Liver (tissue), 9 donors: Measurements from ENCODE around the gene VARS1. TPM values are rescaled to one million over a fixed set of nuclear protein-coding genes. Genes with fewer than 3 reads are reported as not detected.

Experiments
- DNase-seq: peaks from one replicate; pipeline ENCODE4 v3.0.0-alpha.2; 2017; ENCODE audit warnings: low spot score
- H3K27ac ChIP-seq, 2 donors: one replicate each; pipeline ENCODE4 v1.7.0; 2013; ENCODE audit warnings: inconsistent platforms in 2 of 2, low read length in 2 of 2, control low read depth in 1 of 2, low read depth in 1 of 2, mild to moderate bottlenecking in 1 of 2
- H3K27me3 ChIP-seq, 4 donors: one replicate each; pipeline versions ENCODE4 v1.6.1 to v1.7.0; 2013; ENCODE audit warnings: low read length in 3 of 4, inconsistent platforms in 1 of 4, mild to moderate bottlenecking in 1 of 4, moderate library complexity in 1 of 4; ENCODE audit not compliant: control insufficient read depth in 4 of 4, insufficient read depth in 4 of 4
- H3K36me3 ChIP-seq, 4 donors: one replicate each; pipeline versions ENCODE4 v1.6.1 to v1.7.0; 2013; ENCODE audit warnings: low read length in 3 of 4, mild to moderate bottlenecking in 3 of 4, low read depth in 1 of 4, moderate library complexity in 1 of 4; ENCODE audit not compliant: control insufficient read depth in 4 of 4, insufficient read depth in 3 of 4
- H3K4me1 ChIP-seq, 4 donors: one replicate each; pipeline versions ENCODE4 v1.6.1 to v1.7.0; 2013; ENCODE audit warnings: low read length in 3 of 4, mild to moderate bottlenecking in 3 of 4, moderate library complexity in 1 of 4; ENCODE audit not compliant: control insufficient read depth in 4 of 4, insufficient read depth in 4 of 4
- H3K4me3 ChIP-seq, 3 donors: one replicate each; pipeline versions ENCODE4 v1.6.1 to v1.7.0; 2013; ENCODE audit warnings: low read length in 3 of 3, control low read depth in 1 of 3, low read depth in 1 of 3, mild to moderate bottlenecking in 1 of 3
- H3K9ac ChIP-seq, 2 donors: one replicate each; pipeline ENCODE4 v1.7.0; 2013; ENCODE audit warnings: low read length in 2 of 2, mild to moderate bottlenecking in 2 of 2, moderate library complexity in 2 of 2, control low read depth in 1 of 2, low read depth in 1 of 2
- H3K9me3 ChIP-seq, 4 donors: one replicate each; pipeline versions ENCODE4 v1.6.1 to v1.7.0; 2013; ENCODE audit warnings: low read length in 3 of 4; ENCODE audit not compliant: control insufficient read depth in 4 of 4
- EGR1 ChIP-seq, 2 donors: IDR thresholded peaks; 2 replicates each; pipeline ENCODE4 v1.6.1; 2016 to 2018; ENCODE audit warnings: antibody characterized with exemption in 2 of 2, low read depth in 2 of 2
- FOXA1 ChIP-seq: IDR thresholded peaks from 2 replicates; pipeline ENCODE4 v1.6.1; 2016; ENCODE audit warnings: antibody characterized with exemption
- FOXA2 ChIP-seq: IDR thresholded peaks from 2 replicates; pipeline ENCODE4 v1.6.1; 2016; ENCODE audit warnings: antibody characterized with exemption
- GABPA ChIP-seq, 2 donors: IDR thresholded peaks in 1 of 2; conservative IDR thresholded peaks in 1 of 2; 2 replicates each; pipeline ENCODE4 v1.6.1; 2016; ENCODE audit warnings: antibody characterized with exemption in 2 of 2, mild to moderate bottlenecking in 1 of 2, moderate library complexity in 1 of 2
- HNF4A ChIP-seq, 2 donors: conservative IDR thresholded peaks; 2 replicates each; pipeline ENCODE4 v1.6.1; 2016; ENCODE audit warnings: antibody characterized with exemption in 2 of 2, mild to moderate bottlenecking in 2 of 2
- HNF4G ChIP-seq: IDR thresholded peaks from 2 replicates; pipeline ENCODE4 v1.6.1; 2016; ENCODE audit warnings: antibody characterized with exemption
- JUND ChIP-seq, 2 donors: IDR thresholded peaks; 2 replicates each; pipeline ENCODE4 v1.6.1; 2016; ENCODE audit warnings: antibody characterized with exemption in 2 of 2
- NR2F2 ChIP-seq: IDR thresholded peaks from 2 replicates; pipeline ENCODE4 v1.6.1; 2016; ENCODE audit warnings: antibody characterized with exemption
- RAD21 ChIP-seq, 2 donors: IDR thresholded peaks; 2 replicates each; pipeline ENCODE4 v1.6.1; 2016; ENCODE audit warnings: antibody characterized with exemption in 2 of 2, mild to moderate bottlenecking in 2 of 2
- RXRA ChIP-seq, 2 donors: IDR thresholded peaks; 2 replicates each; pipeline ENCODE4 v1.6.1; 2017 to 2018; ENCODE audit warnings: antibody characterized with exemption in 2 of 2, mild to moderate bottlenecking in 1 of 2
- SP1 ChIP-seq: IDR thresholded peaks from 2 replicates; pipeline ENCODE4 v1.6.1; 2018; ENCODE audit warnings: antibody characterized with exemption, mild to moderate bottlenecking
- TAF1 ChIP-seq: conservative IDR thresholded peaks from 2 replicates; pipeline ENCODE4 v1.6.1; 2016; ENCODE audit warnings: antibody characterized with exemption, mild to moderate bottlenecking
- YY1 ChIP-seq: IDR thresholded peaks from 2 replicates; pipeline ENCODE4 v1.6.1; 2016; ENCODE audit warnings: antibody characterized with exemption, mild to moderate bottlenecking
- WGBS: extraction: QIAGEN DNeasy Blood & Tissue Kit; methylation state at CpG from one replicate; pipeline ENCODE4 v1.1.7; 2013; 5-methylcytosine and 5-hydroxymethylcytosine counted together
- polyA plus RNA-seq, 2 donors: library from polyadenylated mRNA; stranded (reverse) in 1 of 2; unstranded in 1 of 2; fragments of 200-250 nt in 1 of 2; fragments of >200 nt in 1 of 2; fragmentation: Nextera tagmentation in 1 of 2; extraction: Ambion mirVana in 1 of 2; gene quantifications; one replicate each; pipeline versions ENCODE4 v1.2.1 to v1.2.3, GENCODE V29; 2013 to 2015
- total RNA-seq, 2 donors: library from RNA; depleted of rRNA; stranded (reverse); fragments of >200 nt; gene quantifications; one replicate each; pipeline ENCODE4 v1.2.3, GENCODE V29; 2014
- TF ChIP-seq, protein P1 (sequence below): IDR thresholded peaks from 2 replicates; pipeline ENCODE4 v1.6.1; 2016; ENCODE audit warnings: antibody characterized with exemption
- TF ChIP-seq, protein P2 (sequence below): IDR thresholded peaks from 2 replicates; pipeline ENCODE4 v1.6.1; 2016; ENCODE audit warnings: antibody characterized with exemption
- TF ChIP-seq, protein P3 (sequence below): fragments of 150-350 bp; IDR thresholded peaks from 2 replicates; pipeline ENCODE4 v1.5.1; 2017; ENCODE audit warnings: improper control_type of control experiment, low read depth, low read length; ENCODE audit not compliant: missing input control
- TF ChIP-seq, protein P4 (sequence below): IDR thresholded peaks from 2 replicates; pipeline ENCODE4 v1.6.1; 2016; ENCODE audit warnings: antibody characterized with exemption
- TF ChIP-seq, protein P5 (sequence below): IDR thresholded peaks from 2 replicates; pipeline ENCODE4 v1.6.1; 2016; ENCODE audit warnings: antibody characterized with exemption, mild to moderate bottlenecking
- donor health status: healthy.
- donor health status: healthy.
- donor health status: healthy.
- donor health status: healthy.
- donor health status: healthy.

Gene VARS1
- total and polyA plus RNA-seq, 4 donors = 17.9 to 44.7 (median 32.4) TPM

DNA sequence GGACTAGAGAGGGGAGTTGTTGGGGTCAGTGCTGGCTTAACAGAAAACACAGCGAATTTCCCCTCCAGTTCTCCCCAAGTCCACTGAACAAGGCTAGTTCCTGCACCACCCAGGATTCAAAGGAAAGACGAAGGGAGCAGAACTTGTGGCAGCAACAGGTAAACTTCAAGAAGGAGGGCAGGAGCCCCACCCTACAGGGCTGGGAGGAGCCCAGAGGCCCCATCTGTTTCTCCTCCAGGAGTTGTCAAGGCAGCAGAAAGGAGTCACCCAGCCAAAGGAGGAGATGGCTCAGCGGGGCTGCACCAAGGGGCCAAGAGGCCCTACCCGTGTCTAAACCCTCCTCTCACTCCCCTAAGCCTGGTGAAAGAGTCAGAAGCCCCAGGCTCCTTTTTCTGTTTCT lies 31.4 kb downstream of the VARS1 start:
- Histone ChIP-seq H3K4me3 (no peak overlapping the region), H3K27me3 (no peaks in the 10 kb centered on the region), H3K36me3 (no peaks in the 10 kb centered on the region), H3K27ac (no peak overlapping the region), H3K9me3 (no peaks in the 10 kb centered on the region), H3K9ac (no peak overlapping the region), H3K4me1 (no peaks in the 10 kb centered on the region)
- WGBS = 89% methylated on average over 4 of the region's 4 CpGs
- no peak for DNase-seq
- TF ChIP-seq HNF4A (conservative IDR thresholded peaks at IDR 0.05) (no peak), FOXA1 (no peak), FOXA2 (no peak), TAF1 (no peak), YY1 (no peak)
- TF ChIP-seq, protein P1, sequence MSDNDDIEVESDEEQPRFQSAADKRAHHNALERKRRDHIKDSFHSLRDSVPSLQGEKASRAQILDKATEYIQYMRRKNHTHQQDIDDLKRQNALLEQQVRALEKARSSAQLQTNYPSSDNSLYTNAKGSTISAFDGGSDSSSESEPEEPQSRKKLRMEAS = no peak
- TF ChIP-seq, protein P2, sequence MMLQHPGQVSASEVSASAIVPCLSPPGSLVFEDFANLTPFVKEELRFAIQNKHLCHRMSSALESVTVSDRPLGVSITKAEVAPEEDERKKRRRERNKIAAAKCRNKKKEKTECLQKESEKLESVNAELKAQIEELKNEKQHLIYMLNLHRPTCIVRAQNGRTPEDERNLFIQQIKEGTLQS = no peak

DNA sequence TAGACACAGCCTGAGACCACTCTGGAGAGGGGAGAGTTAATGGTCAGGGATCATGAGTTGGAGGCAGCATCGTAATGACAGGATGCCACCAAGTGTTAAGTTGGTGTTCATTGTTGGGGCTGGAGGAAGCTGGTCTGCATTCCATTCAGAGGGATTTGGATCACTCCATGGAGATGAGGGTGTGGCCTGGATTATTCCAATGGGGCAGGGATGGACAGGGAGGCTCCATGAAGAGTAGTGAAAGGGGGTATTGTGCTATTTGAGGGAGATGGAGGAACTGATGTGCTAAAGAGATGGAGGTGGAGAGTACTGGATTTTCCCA lies 32.0 kb downstream of the VARS1 start:
- Histone ChIP-seq H3K27ac (no peak overlapping the region), H3K36me3 (no peaks in the 10 kb centered on the region), H3K9ac (no peak overlapping the region), H3K27me3 (no peaks in the 10 kb centered on the region), H3K4me1 (no peaks in the 10 kb centered on the region), H3K4me3 (no peak overlapping the region), H3K9me3 (no peaks in the 10 kb centered on the region)
- TF ChIP-seq, protein P3, sequence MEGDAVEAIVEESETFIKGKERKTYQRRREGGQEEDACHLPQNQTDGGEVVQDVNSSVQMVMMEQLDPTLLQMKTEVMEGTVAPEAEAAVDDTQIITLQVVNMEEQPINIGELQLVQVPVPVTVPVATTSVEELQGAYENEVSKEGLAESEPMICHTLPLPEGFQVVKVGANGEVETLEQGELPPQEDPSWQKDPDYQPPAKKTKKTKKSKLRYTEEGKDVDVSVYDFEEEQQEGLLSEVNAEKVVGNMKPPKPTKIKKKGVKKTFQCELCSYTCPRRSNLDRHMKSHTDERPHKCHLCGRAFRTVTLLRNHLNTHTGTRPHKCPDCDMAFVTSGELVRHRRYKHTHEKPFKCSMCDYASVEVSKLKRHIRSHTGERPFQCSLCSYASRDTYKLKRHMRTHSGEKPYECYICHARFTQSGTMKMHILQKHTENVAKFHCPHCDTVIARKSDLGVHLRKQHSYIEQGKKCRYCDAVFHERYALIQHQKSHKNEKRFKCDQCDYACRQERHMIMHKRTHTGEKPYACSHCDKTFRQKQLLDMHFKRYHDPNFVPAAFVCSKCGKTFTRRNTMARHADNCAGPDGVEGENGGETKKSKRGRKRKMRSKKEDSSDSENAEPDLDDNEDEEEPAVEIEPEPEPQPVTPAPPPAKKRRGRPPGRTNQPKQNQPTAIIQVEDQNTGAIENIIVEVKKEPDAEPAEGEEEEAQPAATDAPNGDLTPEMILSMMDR = no peak
- TF ChIP-seq FOXA2 (no peak), YY1 (no peak), HNF4A (conservative IDR thresholded peaks at IDR 0.05) (no peak), RXRA (IDR thresholded peaks at IDR 0.05) (no peak), HNF4G (no peak), TAF1 (no peak), NR2F2 (no peak), RAD21 (IDR thresholded peaks at IDR 0.05) (no peak), FOXA1 (no peak), JUND (IDR thresholded peaks at IDR 0.05) (no peak), SP1 (no peak), GABPA (IDR thresholded peaks at IDR 0.05 in 1 of 2, conservative IDR thresholded peaks at IDR 0.05 in 1 of 2) (no peak), EGR1 (IDR thresholded peaks at IDR 0.05; ENCODE audit: low read depth in 2 of 2) (no peak)
- TF ChIP-seq, protein P2 = no peak
- TF ChIP-seq, protein P1 = no peak
- TF ChIP-seq, protein P4, sequence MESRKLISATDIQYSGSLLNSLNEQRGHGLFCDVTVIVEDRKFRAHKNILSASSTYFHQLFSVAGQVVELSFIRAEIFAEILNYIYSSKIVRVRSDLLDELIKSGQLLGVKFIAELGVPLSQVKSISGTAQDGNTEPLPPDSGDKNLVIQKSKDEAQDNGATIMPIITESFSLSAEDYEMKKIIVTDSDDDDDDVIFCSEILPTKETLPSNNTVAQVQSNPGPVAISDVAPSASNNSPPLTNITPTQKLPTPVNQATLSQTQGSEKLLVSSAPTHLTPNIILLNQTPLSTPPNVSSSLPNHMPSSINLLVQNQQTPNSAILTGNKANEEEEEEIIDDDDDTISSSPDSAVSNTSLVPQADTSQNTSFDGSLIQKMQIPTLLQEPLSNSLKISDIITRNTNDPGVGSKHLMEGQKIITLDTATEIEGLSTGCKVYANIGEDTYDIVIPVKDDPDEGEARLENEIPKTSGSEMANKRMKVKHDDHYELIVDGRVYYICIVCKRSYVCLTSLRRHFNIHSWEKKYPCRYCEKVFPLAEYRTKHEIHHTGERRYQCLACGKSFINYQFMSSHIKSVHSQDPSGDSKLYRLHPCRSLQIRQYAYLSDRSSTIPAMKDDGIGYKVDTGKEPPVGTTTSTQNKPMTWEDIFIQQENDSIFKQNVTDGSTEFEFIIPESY = no peak
- TF ChIP-seq, protein P5, sequence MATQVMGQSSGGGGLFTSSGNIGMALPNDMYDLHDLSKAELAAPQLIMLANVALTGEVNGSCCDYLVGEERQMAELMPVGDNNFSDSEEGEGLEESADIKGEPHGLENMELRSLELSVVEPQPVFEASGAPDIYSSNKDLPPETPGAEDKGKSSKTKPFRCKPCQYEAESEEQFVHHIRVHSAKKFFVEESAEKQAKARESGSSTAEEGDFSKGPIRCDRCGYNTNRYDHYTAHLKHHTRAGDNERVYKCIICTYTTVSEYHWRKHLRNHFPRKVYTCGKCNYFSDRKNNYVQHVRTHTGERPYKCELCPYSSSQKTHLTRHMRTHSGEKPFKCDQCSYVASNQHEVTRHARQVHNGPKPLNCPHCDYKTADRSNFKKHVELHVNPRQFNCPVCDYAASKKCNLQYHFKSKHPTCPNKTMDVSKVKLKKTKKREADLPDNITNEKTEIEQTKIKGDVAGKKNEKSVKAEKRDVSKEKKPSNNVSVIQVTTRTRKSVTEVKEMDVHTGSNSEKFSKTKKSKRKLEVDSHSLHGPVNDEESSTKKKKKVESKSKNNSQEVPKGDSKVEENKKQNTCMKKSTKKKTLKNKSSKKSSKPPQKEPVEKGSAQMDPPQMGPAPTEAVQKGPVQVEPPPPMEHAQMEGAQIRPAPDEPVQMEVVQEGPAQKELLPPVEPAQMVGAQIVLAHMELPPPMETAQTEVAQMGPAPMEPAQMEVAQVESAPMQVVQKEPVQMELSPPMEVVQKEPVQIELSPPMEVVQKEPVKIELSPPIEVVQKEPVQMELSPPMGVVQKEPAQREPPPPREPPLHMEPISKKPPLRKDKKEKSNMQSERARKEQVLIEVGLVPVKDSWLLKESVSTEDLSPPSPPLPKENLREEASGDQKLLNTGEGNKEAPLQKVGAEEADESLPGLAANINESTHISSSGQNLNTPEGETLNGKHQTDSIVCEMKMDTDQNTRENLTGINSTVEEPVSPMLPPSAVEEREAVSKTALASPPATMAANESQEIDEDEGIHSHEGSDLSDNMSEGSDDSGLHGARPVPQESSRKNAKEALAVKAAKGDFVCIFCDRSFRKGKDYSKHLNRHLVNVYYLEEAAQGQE = no peak
- no peak for DNase-seq
- WGBS = 40% methylated on average over 1 of the region's 1 CpG
